ENCODE results near the gene SLC16A11. TPM values are rescaled to one million over a fixed set of nuclear protein-coding genes. Genes with fewer than 3 reads are reported as not detected.

Gene SLC16A11
- total and polyA plus RNA-seq, 2 donors (not counting 1 experiment from before 2014, with no cell fraction given): 10.0 to 31.9 TPM

DNA sequence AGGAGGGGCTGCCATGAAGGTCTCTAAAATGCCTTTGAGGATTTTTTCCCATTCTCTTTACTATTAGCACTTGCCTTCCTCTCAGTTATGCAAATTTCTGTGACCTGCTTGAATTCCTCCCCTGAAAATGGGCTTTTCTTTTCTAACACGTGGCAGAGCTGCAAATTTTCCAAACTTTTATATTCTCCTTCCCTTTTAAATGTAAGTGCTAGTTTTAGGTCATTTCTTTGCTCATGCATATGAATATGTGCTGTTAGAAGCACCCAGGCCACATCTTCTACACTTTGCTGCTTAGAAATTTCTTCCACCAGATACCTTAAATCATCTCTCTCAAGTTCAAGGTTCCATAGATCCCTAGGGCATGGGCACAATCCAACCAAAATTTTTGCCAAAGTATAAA lies 24.4 kb upstream of the SLC16A11 start:
- Histone ChIP-seq H4K20me1 (ENCODE audit: control insufficient read depth, insufficient read depth, low read length, poor library complexity, severe bottlenecking) (no peaks in the 10 kb centered on the region), H3K36me3 (replicated peaks in 1 of 2; ENCODE audit: control extremely low read depth in 1 of 2, control insufficient read depth in 1 of 2, extremely low read depth in 1 of 2, insufficient read depth in 2 of 2, low read length in 1 of 2) (no peaks in the 10 kb centered on the region), H3K4me3 (ENCODE audit: control extremely low read depth in 1 of 5, extremely low read depth in 1 of 5, insufficient read depth in 1 of 5, low read depth in 2 of 5, low read length in 4 of 5) (no peak overlapping the region), H3K79me2 (ENCODE audit: control insufficient read depth, insufficient read depth, low read length) (no peaks in the 10 kb centered on the region), H3K27ac (ENCODE audit: low read length in 2 of 2) (no peak overlapping the region), H3K27me3 (replicated peaks in 1 of 4; ENCODE audit: control extremely low read depth in 1 of 4, control insufficient read depth in 3 of 4, insufficient read depth in 4 of 4, low read length in 3 of 4) (no peaks in the 10 kb centered on the region), H3K4me1 (ENCODE audit: control insufficient read depth in 2 of 2, insufficient read depth in 2 of 2, low read length in 2 of 2) (peaks cover 14 to 18% of the 10 kb centered on the region in 2 donors), H3K9ac (ENCODE audit: low read length) (no peak overlapping the region), H3K9me3 (ENCODE audit: control extremely low read depth in 1 of 3, control insufficient read depth in 2 of 3, insufficient read depth in 1 of 3, low read length in 2 of 3) (peaks cover 0 to 19% (median 15%) of the 10 kb centered on the region in 3 donors), H3K4me2 (replicated peaks; ENCODE audit: low read depth, low read length, poor library complexity, severe bottlenecking) (no peak overlapping the region), H2AFZ (ENCODE audit: insufficient read depth, low read depth, low read length, poor library complexity, severe bottlenecking) (no peak overlapping the region)
- POLR2A ChIA-PET: no interaction called here
- no peak overlapping the region for H3K27ac Mint-ChIP-seq
- no peak for TF ChIP-seq EZH2 (IDR thresholded peaks at IDR 0.05; ENCODE audit: borderline replicate concordance, insufficient read depth, low read depth, low read length, poor library complexity, severe bottlenecking)
- TF ChIP-seq, protein P1, sequence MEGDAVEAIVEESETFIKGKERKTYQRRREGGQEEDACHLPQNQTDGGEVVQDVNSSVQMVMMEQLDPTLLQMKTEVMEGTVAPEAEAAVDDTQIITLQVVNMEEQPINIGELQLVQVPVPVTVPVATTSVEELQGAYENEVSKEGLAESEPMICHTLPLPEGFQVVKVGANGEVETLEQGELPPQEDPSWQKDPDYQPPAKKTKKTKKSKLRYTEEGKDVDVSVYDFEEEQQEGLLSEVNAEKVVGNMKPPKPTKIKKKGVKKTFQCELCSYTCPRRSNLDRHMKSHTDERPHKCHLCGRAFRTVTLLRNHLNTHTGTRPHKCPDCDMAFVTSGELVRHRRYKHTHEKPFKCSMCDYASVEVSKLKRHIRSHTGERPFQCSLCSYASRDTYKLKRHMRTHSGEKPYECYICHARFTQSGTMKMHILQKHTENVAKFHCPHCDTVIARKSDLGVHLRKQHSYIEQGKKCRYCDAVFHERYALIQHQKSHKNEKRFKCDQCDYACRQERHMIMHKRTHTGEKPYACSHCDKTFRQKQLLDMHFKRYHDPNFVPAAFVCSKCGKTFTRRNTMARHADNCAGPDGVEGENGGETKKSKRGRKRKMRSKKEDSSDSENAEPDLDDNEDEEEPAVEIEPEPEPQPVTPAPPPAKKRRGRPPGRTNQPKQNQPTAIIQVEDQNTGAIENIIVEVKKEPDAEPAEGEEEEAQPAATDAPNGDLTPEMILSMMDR (IDR thresholded peaks at IDR 0.05): no peak
- ATAC-seq (ENCODE audit: low read depth) (no peak), DNase-seq (no peak)
- no peak overlapping the region for H3K4me3 Mint-ChIP-seq
- intact Hi-C loops (cut with micrococcal nuclease): no loop called here
- CTCF ChIA-PET: no interaction called here
- H3K27me3 Mint-ChIP-seq: peaks cover 19% of the 10 kb centered on the region
- no CpG with 5 or more reads among the region's 1 CpG for WGBS (ENCODE audit: insufficient coverage)
- H3K9me3 Mint-ChIP-seq (ENCODE audit: insufficient read depth): peaks cover 14% of the 10 kb centered on the region
- H3K4me1 Mint-ChIP-seq: peaks cover 13% of the 10 kb centered on the region

DNA sequence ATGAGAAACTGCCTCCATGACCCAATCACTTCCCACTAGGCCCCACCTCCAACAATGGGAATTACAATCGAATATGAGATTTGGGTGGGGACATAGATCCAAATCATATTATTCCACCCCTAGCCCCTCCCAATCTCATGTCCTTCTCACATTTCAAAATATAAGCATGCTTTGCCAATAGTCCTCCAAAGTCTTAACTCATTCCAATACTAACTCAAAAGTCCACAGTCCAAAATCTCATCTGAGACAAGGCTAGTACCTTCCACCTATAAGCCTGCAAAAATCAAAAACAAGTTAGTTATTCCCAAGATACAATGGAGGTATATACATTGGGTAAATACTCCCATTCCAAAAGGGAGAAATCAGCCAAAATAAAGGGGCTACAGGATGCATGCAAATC lies 23.3 kb upstream of the SLC16A11 start:
- Histone ChIP-seq H3K27me3 (replicated peaks in 1 of 4; ENCODE audit: control extremely low read depth in 1 of 4, control insufficient read depth in 3 of 4, insufficient read depth in 4 of 4, low read length in 3 of 4) (peaks cover 0 to 3% (median 0%) of the 10 kb centered on the region in 4 experiments), H3K4me3 (ENCODE audit: control extremely low read depth in 1 of 5, extremely low read depth in 1 of 5, insufficient read depth in 1 of 5, low read depth in 2 of 5, low read length in 4 of 5) (no peak overlapping the region), H3K27ac (ENCODE audit: low read length in 2 of 2) (no peak overlapping the region), H4K20me1 (ENCODE audit: control insufficient read depth, insufficient read depth, low read length, poor library complexity, severe bottlenecking) (no peaks in the 10 kb centered on the region), H3K36me3 (replicated peaks in 1 of 2; ENCODE audit: control extremely low read depth in 1 of 2, control insufficient read depth in 1 of 2, extremely low read depth in 1 of 2, insufficient read depth in 2 of 2, low read length in 1 of 2) (no peaks in the 10 kb centered on the region), H3K79me2 (ENCODE audit: control insufficient read depth, insufficient read depth, low read length) (no peaks in the 10 kb centered on the region), H3K4me1 (ENCODE audit: control insufficient read depth in 2 of 2, insufficient read depth in 2 of 2, low read length in 2 of 2) (peaks cover 8% of the 10 kb centered on the region in 2 donors), H3K4me2 (replicated peaks; ENCODE audit: low read depth, low read length, poor library complexity, severe bottlenecking) (no peak overlapping the region), H3K9me3 (ENCODE audit: control extremely low read depth in 1 of 3, control insufficient read depth in 2 of 3, insufficient read depth in 1 of 3, low read length in 2 of 3) (peaks cover 0 to 19% (median 15%) of the 10 kb centered on the region in 3 donors), H2AFZ (ENCODE audit: insufficient read depth, low read depth, low read length, poor library complexity, severe bottlenecking) (no peak overlapping the region), H3K9ac (ENCODE audit: low read length) (no peak overlapping the region)
- Mint-ChIP-seq H3K9me3 (ENCODE audit: insufficient read depth) (peaks cover 14% of the 10 kb centered on the region), H3K4me3 (no peak overlapping the region), H3K27ac (no peak overlapping the region), H3K4me1 (peaks cover 6% of the 10 kb centered on the region), H3K27me3 (peaks cover 25% of the 10 kb centered on the region)
- CTCF ChIA-PET: no interaction called here
- TF ChIP-seq, protein P1 (IDR thresholded peaks at IDR 0.05): no peak
- TF ChIP-seq EZH2 (IDR thresholded peaks at IDR 0.05; ENCODE audit: borderline replicate concordance, insufficient read depth, low read depth, low read length, poor library complexity, severe bottlenecking): no peak
- intact Hi-C loops (cut with micrococcal nuclease): no loop called here
- ATAC-seq (ENCODE audit: low read depth): no peak
- 88% methylated on average over 1 of the region's 1 CpG for WGBS (ENCODE audit: insufficient coverage)
- DNase-seq: no peak
- POLR2A ChIA-PET: interaction anchor here (0.6 kb wide), 1 partner anchor 20 kb away, joined by 9 read pairs; no protein-coding TSS in a partner anchor

All from B cell (primary cell).